Measurements from ENCODE around the gene ADAMTS17. TPM values are rescaled to one million over a fixed set of nuclear protein-coding genes. Genes with fewer than 3 reads are reported as not detected.

ADAMTS17 gene
- total and polyA plus RNA-seq, 9 of the 15 experiments (the other 6 are each of a cell fraction or from before 2014, with no cell fraction given), result 0.01 to 0.14 (median 0.07) TPM; not detected in 6

- TF ChIP-seq CHD7 (IDR thresholded peaks at IDR 0.05; ENCODE audit: low read depth, low read length) (no peak), HNRNPUL1 (IDR thresholded peaks at IDR 0.05; ENCODE audit: low read length) (no peak), BCOR (IDR thresholded peaks at IDR 0.05) (no peak), XRCC3 (IDR thresholded peaks at IDR 0.05) (no peak), MTA2 (IDR thresholded peaks at IDR 0.05; ENCODE audit: low read depth) (no peak), HIVEP1 (CRISPR knock-in tag; IDR thresholded peaks at IDR 0.05) (no peak), PYGO2 (tag; IDR thresholded peaks at IDR 0.05) (no peak), FOXP1 (CRISPR knock-in tag; IDR thresholded peaks at IDR 0.05) (no peak)
Measured at GRCh38 chr15:100166313-100166712, 175.5 kb downstream of the ADAMTS17 start (continued).
